Naive B cell (primary cell): ENCODE measurements around the gene CBY1. TPM values are rescaled to one million over a fixed set of nuclear protein-coding genes. Genes with fewer than 3 reads are reported as not detected.
A peak's percentile ranks its signal among the peaks of the same experiment; 100 is the strongest.

Experiments used
- ATAC-seq, 2 donors: fragments of 150-1000 bp; cut with Tn5 transposase; 2 replicates each; pipeline ENCODE4 v1.10.0; 2021; ENCODE audit warnings: low read depth in 2 of 2, mild to moderate bottlenecking in 2 of 2, moderate library complexity in 2 of 2
- DNase-seq: peaks from one replicate; pipeline ENCODE4 v3.0.0; 2022
- H3K27ac Mint-ChIP-seq, 6 donors: one replicate each; pipeline ENCODE4 v1.8.0; 2020 to 2022; ENCODE audit warnings: mild to moderate bottlenecking in 6 of 6, mixed read lengths in 6 of 6, moderate library complexity in 5 of 6, inconsistent platforms in 2 of 6
- H3K27me3 Mint-ChIP-seq, 3 donors: one replicate each; pipeline ENCODE4 v1.8.0; 2021 to 2022; ENCODE audit warnings: mixed read lengths in 3 of 3, mild to moderate bottlenecking in 1 of 3
- H3K36me3 Mint-ChIP-seq, 2 donors: one replicate each; pipeline ENCODE4 v1.8.0; 2020 to 2022; ENCODE audit warnings: mixed read lengths in 2 of 2, inconsistent platforms in 1 of 2, mild to moderate bottlenecking in 1 of 2
- H3K4me1 Mint-ChIP-seq, 3 donors: one replicate each; pipeline ENCODE4 v1.8.0; 2020 to 2022; ENCODE audit warnings: mixed read lengths in 3 of 3, inconsistent platforms in 1 of 3, mild to moderate bottlenecking in 1 of 3, moderate library complexity in 1 of 3
- H3K4me3 Mint-ChIP-seq, 8 donors: one replicate each; pipeline ENCODE4 v1.8.0; 2020 to 2022; ENCODE audit warnings: mild to moderate bottlenecking in 8 of 8, mixed read lengths in 8 of 8, moderate library complexity in 8 of 8, inconsistent platforms in 2 of 8
- H3K9me3 Mint-ChIP-seq, 7 donors: one replicate each; pipeline ENCODE4 v1.8.0; 2020 to 2022; ENCODE audit warnings: mixed read lengths in 7 of 7, mild to moderate bottlenecking in 5 of 7, inconsistent platforms in 2 of 7, moderate library complexity in 1 of 7
- polyA plus RNA-seq, 6 donors: library from polyadenylated mRNA; unstranded; fragments of 300-500 nt; fragmentation: Illumina TruSeq; gene quantifications; one replicate each; pipeline ENCODE4 v1.2.3, GENCODE V29; 2021; ENCODE audit warnings: low read depth in 6 of 6

Gene CBY1
- polyA plus RNA-seq, 6 donors from 2014 or later, result 2.5 to 7.7 (median 4.4) TPM

GRCh38 chr22:38657045-38657909 lies 839 bp downstream of the CBY1 start:
- DNase-seq (peak; percentile 25), ATAC-seq (peak; percentile 12 to 16)
- Mint-ChIP-seq H3K27ac (peak overlapping the region; percentile 99 to 100 (median 99)), H3K36me3 (no peaks in the 10 kb centered on the region), H3K4me1 (peaks cover 5 to 18% (median 15%) of the 10 kb centered on the region in 3 donors), H3K27me3 (no peaks in the 10 kb centered on the region), H3K4me3 (peak overlapping the region; percentile 95 to 100 (median 98)), H3K9me3 (no peaks in the 10 kb centered on the region)

GRCh38 chr22:38674888-38675287 lies 18.4 kb downstream of the CBY1 start:
- Mint-ChIP-seq H3K36me3 (peaks cover 11 to 12% of the 10 kb centered on the region in 2 donors), H3K4me1 (peaks cover 0 to 4% (median 0%) of the 10 kb centered on the region in 3 donors), H3K27ac (peak overlapping the region in 1 of 6 donors; percentile 26), H3K27me3 (peaks cover 0 to 6% (median 0%) of the 10 kb centered on the region in 3 donors), H3K4me3 (peak overlapping the region in 1 of 8 donors; percentile 57), H3K9me3 (no peaks in the 10 kb centered on the region)
- ATAC-seq (no peak), DNase-seq (no peak)

GRCh38 chr22:38675833-38676232 lies 19.4 kb downstream of the CBY1 start:
- Mint-ChIP-seq H3K9me3 (no peaks in the 10 kb centered on the region), H3K4me1 (peaks cover 0 to 4% (median 0%) of the 10 kb centered on the region in 3 donors), H3K27ac (peak overlapping the region in 1 of 6 donors; percentile 87), H3K27me3 (peaks cover 0 to 6% (median 0%) of the 10 kb centered on the region in 3 donors), H3K4me3 (no peak overlapping the region), H3K36me3 (peaks cover 8 to 12% of the 10 kb centered on the region in 2 donors)
- no peak for DNase-seq
- no peak for ATAC-seq

- peaks cover 15 to 23% (median 23%) of the 10 kb centered on the region in 3 donors for H3K4me1 Mint-ChIP-seq
- peak within 1 kb of the TSS; percentile 92 to 100 (median 96) for H3K27ac Mint-ChIP-seq
- no peaks in the 10 kb centered on the region for H3K9me3 Mint-ChIP-seq
- DNase-seq, result peak; percentile 87
- ATAC-seq, result peak; percentile 96 to 97
- peak within 1 kb of the TSS; percentile 94 to 100 (median 99) for H3K4me3 Mint-ChIP-seq
- H3K36me3 Mint-ChIP-seq, result peaks cover 0 to 8% of the 10 kb centered on the region in 2 donors
- H3K27me3 Mint-ChIP-seq, result peaks cover 0 to 6% (median 0%) of the 10 kb centered on the region in 3 donors
Measured at GRCh38 chr22:38681582-38682335, 25.3 kb downstream of the CBY1 start, which contains the start of gene TOMM22. TOMM22 (plus strand) TSS chr22:38681957; CDS start chr22:38681979, 22 bp downstream.

- ATAC-seq (no peak), DNase-seq (no peak)
- Mint-ChIP-seq H3K36me3 (peaks cover 0 to 8% of the 10 kb centered on the region in 2 donors), H3K9me3 (no peaks in the 10 kb centered on the region), H3K27ac (peak overlapping the region in 3 of 6 donors; percentile 34 to 96 (median 39)), H3K27me3 (no peaks in the 10 kb centered on the region), H3K4me3 (peak overlapping the region in 1 of 8 donors; percentile 94), H3K4me1 (peaks cover 18 to 23% (median 23%) of the 10 kb centered on the region in 3 donors)
Measured at GRCh38 chr22:38684895-38685294, 28.5 kb downstream of the CBY1 start.

GRCh38 chr22:38685761-38686160 lies 29.3 kb downstream of the CBY1 start:
- peaks cover 18 to 23% (median 23%) of the 10 kb centered on the region in 3 donors for H3K4me1 Mint-ChIP-seq
- H3K4me3 Mint-ChIP-seq, result no peak overlapping the region
- H3K9me3 Mint-ChIP-seq, result no peaks in the 10 kb centered on the region
- no peak for ATAC-seq
- no peak for DNase-seq
- H3K27ac Mint-ChIP-seq, result peak overlapping the region in 1 of 6 donors; percentile 56
- H3K36me3 Mint-ChIP-seq, result peaks cover 0 to 8% of the 10 kb centered on the region in 2 donors
- H3K27me3 Mint-ChIP-seq, result no peaks in the 10 kb centered on the region

- peaks cover 0 to 11% of the 10 kb centered on the region in 2 donors for H3K36me3 Mint-ChIP-seq
- DNase-seq (no peak), ATAC-seq (no peak)
- no peaks in the 10 kb centered on the region for H3K27me3 Mint-ChIP-seq
- peak overlapping the region in 1 of 6 donors; percentile 44 for H3K27ac Mint-ChIP-seq
- peaks cover 8 to 22% (median 16%) of the 10 kb centered on the region in 3 donors for H3K4me1 Mint-ChIP-seq
- no peaks in the 10 kb centered on the region for H3K9me3 Mint-ChIP-seq
- no peak overlapping the region for H3K4me3 Mint-ChIP-seq
Measured at GRCh38 chr22:38689651-38690050, 33.2 kb downstream of the CBY1 start.

- peak overlapping the region in 1 of 6 donors; percentile 31 for H3K27ac Mint-ChIP-seq
- no peaks in the 10 kb centered on the region for H3K9me3 Mint-ChIP-seq
- H3K27me3 Mint-ChIP-seq, result no peaks in the 10 kb centered on the region
- no peak for ATAC-seq
- peaks cover 29 to 52% (median 32%) of the 10 kb centered on the region in 3 donors for H3K4me1 Mint-ChIP-seq
- peaks cover 0 to 11% of the 10 kb centered on the region in 2 donors for H3K36me3 Mint-ChIP-seq
- H3K4me3 Mint-ChIP-seq, result no peak overlapping the region
- DNase-seq, result no peak
Measured at GRCh38 chr22:38694049-38694448, 37.6 kb downstream of the CBY1 start.

- Mint-ChIP-seq H3K27ac (peak overlapping the region in 1 of 6 donors; percentile 90), H3K4me1 (peaks cover 32 to 61% (median 41%) of the 10 kb centered on the region in 3 donors), H3K4me3 (no peak overlapping the region), H3K9me3 (no peaks in the 10 kb centered on the region), H3K27me3 (no peaks in the 10 kb centered on the region), H3K36me3 (peaks cover 0 to 11% of the 10 kb centered on the region in 2 donors)
- DNase-seq (no peak), ATAC-seq (no peak)
Measured at GRCh38 chr22:38694940-38695339, 38.5 kb downstream of the CBY1 start.

- Mint-ChIP-seq H3K27ac (peak overlapping the region in 5 of 6 donors; percentile 13 to 80 (median 72)), H3K27me3 (peaks cover 0 to 4% (median 0%) of the 10 kb centered on the region in 3 donors), H3K36me3 (peaks cover 0 to 4% of the 10 kb centered on the region in 2 donors), H3K4me1 (peaks cover 41 to 64% (median 46%) of the 10 kb centered on the region in 3 donors), H3K9me3 (no peaks in the 10 kb centered on the region), H3K4me3 (peak overlapping the region in 2 of 8 donors; percentile 61 to 98)
- ATAC-seq (no peak), DNase-seq (no peak)
Measured at GRCh38 chr22:38696606-38697424, 40.4 kb downstream of the CBY1 start.

- Mint-ChIP-seq H3K27me3 (peaks cover 0 to 4% (median 0%) of the 10 kb centered on the region in 3 donors), H3K27ac (peak overlapping the region; percentile 13 to 97 (median 38)), H3K4me1 (peaks cover 41 to 68% (median 46%) of the 10 kb centered on the region in 3 donors), H3K9me3 (no peaks in the 10 kb centered on the region), H3K4me3 (peak overlapping the region in 2 of 8 donors; percentile 4 to 98), H3K36me3 (peaks cover 0 to 4% of the 10 kb centered on the region in 2 donors)
- ATAC-seq (no peak), DNase-seq (no peak)
Measured at GRCh38 chr22:38697425-38698089, 41.1 kb downstream of the CBY1 start.
